NCI-H526 treated with DMSO at 0.1 percent for 48 hours (cell line): ENCODE data around the gene PEX26.
"Not testable (repeated sequence)": the region's sequence is repeated elsewhere in the genome, so short reads cannot be mapped to it uniquely, and the experiment has no call there.

Source experiments
- DNase-seq: peaks from one replicate; lab custom pipeline; 2025; lab: John Stamatoyannopoulos, UW

Gene PEX26

DNA sequence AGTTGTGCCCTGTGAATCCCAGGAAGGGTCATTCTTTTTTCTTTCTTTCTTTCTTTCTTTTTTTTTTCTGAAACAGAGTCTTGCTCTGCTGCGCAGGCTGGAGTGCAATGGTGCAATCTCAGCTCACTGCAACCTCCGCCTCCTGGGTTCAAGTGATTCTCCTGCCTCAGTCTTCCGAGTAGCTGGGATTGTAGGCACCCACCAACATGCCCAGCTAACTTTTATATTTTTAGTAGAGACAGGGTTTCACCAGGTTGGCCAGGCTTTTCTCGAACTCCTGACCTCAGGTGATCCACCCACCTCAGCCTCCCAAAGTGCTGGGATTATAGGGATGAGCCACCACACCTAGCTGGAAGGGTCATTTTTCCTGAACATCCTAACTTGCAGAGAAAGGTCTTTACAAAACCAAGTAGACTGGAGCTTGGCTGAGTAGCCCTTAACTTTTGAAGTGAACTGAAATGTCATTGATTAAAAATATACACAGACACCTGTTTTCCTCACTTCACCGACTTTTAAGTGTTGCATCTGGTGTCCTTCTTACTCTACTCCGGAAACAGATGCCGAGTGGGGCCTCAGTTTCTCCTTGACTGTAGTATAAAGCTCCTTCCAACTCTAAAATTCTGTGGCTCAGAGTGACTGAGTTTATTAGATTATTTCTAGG lies 6.4 kb upstream of the PEX26 start:
- DNase-seq = not testable (repeated sequence)

DNA sequence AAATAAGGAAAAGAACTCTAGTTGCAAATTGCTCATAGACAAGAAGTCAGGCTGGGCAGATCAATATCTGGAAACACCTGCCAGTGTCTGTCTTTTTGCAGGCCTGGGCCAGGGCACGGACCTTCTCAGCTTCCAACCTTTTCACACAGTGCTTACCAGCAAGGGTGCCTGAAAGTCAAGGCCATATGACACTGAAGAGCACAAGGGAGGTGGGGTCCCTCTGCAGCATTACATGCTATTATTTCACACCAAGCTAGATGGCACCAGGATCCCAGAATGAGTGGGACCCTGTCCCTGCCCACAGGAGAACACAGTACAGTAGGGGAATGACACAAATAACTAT lies 5.9 kb upstream of the PEX26 start:
- DNase-seq = no peak

DNA sequence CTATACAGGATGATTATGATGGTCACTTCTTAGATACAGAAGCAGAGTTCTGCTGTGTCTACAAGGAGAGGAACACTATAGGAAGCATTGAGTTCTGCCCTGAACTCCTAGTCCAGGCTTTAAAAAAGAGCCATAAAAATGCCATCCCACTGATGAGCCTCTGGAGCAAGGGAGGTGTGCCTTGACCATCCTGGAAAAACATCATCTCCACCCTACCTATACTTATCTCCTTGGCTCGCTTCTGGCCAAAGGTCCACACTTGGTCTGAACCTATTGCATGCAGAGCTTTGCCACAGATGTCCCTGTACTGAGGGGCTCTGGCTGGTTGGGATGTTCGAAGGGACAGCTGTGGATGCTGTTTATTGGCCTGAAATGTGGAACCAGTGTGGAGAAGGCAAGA lies 4.3 kb upstream of the PEX26 start:
- DNase-seq = no peak

DNA sequence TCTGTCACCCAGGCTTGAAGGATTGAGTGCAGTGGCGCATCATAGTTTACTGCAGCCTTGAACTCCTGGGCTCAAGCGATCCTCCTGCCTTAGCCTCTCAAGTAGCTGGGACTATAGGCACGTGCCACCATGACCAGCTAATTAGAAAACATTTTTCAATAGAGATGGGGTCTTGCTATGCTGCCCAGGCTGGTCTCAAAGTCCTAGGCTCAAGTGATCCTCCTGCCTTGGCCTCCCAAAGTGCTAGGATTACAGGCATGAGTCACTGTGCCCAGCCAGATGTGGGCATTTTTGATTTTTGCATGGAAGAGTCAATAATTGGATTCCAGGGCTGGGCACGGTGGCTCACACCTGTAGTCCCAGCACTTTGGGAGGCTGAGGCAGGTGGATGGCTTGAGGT lies 3.9 kb upstream of the PEX26 start:
- not testable (repeated sequence) for DNase-seq

DNA sequence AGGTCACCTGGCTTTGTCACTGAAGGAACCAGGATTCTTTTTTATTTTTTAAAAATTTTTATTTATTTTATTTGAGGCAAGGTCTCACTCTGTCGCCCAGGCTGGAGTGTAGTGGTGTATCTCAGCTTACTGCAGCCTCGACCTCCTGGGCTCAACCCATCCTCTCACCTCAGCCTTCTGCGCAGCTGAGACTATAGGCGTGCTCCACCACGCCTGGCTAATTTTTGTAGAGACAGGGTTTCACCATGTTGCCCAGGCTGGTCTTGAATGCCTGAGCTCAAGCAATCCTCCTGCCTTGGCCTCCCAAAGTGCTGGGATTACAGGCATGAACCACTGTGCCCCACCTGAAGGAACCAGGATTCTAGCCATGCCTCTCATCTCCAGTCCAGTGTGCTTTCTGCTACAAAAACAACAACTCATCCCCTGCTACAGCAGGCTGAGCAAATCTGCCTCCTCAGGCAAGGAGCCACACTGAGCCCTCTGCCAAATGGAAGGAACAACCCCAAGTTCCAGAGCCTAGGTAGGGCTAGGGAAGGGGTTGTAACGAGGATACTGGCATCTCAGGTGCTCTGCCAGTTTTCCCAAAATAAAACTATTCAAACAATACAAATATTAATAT lies 2.6 kb upstream of the PEX26 start:
- no peak for DNase-seq

DNA sequence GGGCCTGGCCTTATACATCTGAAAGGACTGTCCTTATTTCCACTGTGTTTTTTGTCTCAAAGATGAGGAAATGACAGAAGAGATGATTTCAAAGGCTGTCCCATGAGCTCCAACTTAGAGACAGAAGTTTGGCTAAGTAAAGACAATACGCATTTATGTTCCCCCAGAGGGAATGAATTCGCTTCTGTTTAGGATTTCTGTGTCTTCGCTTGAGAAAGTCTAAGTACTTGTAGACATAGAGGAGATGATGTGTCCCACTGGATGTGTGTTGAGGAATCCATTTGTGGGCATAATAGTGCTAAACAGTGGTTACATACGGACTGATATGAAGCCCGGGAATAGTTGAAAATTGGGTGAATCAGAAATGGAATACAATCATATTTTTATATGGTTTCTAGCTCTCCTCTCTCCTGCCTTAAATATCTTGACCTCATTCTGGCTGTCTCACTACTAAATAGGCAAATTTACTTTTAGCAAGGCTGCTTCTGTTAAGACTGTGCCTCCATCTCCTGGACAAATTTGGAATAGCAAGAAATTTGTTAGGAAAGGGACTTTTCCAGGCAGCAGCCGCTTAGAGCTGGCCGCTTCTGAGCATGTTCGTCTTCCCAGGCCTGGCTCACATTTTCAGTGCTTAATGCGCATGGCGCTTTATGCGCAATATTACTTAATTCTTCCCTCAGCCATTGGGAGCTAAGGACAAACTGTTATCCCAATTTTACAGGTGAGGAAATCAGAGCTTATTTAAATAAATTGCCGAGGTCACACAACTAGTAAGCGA lies 1.9 kb upstream of the PEX26 start:
- DNase-seq = peak; percentile 62

DNA sequence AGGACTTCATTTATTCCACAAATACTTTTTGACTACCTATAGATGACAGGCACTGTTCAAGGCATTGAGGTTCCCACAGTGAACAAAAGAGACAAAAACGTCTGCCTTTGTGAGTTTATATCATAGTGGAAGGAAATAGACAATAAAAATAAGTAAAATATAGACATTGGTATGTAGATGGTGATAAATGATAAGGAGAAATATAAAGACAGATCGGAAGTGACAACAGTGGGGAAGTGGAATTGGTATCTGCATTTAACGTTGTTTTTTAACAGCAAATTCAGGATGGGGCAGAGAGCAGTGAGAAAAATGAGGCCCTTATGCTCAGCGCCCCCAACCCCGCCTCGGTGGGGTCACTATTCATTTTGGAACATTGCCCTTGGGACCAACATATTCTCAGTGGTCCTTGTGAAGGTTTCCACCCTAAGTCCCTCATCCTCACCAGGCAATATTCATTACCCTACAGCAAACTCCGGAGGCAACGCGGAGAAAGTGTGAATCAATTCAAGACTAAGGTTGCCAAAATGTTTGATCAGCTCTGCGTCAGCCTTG lies 627 bp upstream of the PEX26 start:
- no peak for DNase-seq

DNA sequence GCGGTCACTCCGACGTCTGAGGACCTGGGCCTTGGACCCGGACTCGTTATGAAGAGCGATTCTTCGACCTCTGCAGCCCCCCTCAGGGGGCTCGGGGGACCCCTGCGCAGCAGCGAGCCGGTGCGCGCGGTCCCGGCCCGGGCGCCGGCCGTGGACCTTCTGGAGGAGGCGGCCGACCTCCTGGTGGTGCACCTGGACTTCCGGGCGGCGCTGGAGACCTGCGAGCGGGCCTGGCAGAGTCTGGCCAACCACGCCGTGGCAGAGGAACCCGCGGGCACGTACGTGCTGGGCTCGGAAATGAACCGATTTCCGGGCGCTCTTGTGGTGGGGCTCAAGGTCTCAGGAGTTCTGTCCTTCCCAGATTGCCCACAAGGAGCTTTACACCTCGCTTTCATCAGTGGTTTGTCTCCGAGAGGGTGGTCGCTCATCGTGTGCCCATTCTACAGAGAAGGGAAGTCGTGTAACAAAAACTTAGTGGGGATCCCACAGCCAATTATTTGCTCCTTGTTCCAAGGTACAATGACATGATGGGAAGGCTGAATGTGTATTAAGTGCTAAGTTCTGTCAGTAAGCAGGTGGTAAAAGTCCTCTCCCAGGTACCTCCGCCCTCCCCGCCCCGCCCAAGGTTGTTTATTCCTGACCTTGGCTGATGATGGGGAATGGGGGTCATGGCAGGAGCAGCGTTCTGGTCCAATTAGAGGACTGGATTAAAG lies 695 bp downstream of the PEX26 start:
- DNase-seq = no peak

DNA sequence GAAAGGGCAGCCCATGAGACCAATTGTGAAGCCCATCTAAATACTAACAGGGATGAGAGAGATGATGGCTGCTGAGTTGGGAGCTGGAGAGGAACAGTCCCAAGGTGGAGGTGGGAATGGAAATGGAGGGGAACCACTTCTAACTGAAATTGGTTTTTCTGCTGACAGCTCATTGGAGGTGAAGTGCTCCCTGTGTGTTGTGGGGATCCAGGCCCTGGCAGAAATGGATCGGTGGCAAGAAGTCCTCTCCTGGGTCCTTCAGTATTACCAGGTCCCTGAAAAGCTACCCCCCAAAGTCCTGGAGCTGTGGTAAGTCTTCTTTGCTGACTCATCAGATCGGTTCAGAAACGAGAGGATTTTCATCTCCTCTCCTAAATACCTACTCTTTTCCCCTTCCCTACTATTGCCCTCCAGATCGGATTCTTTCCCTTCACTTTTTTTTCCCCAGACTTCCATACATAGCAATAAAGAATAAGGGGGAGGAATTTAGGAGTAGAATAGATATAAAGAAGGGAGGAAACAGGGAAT lies 2.0 kb downstream of the PEX26 start:
- no peak for DNase-seq

DNA sequence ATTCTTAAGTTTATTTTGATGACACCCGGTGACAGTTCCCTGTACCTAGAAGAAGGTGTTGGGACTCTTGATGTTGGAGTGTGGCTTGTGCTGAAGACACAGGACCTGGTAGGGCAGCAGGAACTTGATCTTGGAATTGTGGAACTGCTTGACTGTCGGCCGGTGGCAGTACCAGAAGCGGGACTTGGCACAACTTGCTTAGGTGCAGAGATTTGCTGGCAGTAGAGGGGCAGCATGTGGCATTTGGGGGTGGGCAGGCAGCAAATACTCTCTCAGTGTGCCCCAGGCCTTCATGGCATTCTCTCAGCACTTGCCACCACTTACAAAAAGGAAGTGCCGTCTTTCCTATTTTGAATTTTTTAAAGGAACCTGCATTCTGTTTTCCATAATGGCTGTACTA lies 3.6 kb downstream of the PEX26 start:
- no peak for DNase-seq

DNA sequence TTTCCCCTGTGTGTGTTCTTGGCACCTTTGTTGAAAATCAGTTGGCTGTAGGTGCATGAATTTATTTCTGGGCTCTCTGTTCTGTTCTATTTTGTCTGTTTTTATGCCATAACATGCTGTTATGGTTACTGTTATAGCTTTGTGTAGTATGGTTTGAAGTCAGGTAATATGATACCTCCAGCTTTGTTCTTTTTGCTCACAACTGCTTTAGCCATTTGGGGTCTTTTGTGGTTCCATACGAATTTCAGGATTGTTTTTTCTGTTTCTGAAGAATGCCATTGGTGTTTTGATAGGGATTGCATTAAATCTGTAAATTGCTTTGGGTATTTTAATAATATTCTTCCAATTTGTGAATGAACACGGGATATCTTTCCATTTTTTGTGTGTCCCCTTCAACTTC lies 4.7 kb downstream of the PEX26 start:
- DNase-seq = no peak

DNA sequence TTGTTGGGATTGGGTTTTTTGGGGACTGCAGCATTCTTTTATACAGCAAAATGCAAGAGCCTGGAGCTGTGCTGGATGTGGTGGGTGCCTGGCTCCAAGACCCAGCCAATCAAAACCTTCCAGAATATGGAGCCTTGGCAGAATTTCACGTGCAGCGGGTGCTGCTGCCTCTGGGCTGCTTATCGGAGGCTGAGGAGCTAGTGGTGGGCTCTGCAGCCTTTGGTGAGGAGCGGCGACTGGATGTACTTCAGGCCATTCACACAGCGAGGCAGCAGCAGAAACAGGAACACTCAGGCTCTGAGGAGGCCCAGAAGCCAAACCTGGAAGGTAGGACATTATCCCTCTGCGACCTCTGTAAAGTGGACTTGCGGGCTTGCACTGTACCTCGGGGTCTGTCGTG lies 5.6 kb downstream of the PEX26 start:
- DNase-seq = no peak

DNA sequence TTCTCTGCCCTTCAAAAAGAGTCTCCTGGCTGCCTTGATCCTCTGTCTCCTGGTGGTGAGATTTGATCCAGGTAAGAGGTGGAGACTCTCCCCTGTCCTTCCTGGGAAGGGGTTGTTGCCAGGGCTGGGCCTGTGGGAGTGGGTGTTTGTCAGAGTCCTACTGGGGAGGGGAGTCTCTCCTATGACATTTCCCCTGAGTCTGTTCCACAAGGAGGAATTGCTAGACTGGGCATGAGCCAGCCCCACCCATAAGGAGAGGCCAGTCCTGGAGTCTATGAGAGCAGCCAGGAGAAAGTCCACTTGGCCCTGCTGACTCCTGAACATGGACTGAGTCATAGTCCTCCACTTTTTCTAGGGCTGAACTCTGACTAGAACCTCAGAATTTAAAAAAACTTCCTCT lies 7.4 kb downstream of the PEX26 start:
- DNase-seq = no peak

DNA sequence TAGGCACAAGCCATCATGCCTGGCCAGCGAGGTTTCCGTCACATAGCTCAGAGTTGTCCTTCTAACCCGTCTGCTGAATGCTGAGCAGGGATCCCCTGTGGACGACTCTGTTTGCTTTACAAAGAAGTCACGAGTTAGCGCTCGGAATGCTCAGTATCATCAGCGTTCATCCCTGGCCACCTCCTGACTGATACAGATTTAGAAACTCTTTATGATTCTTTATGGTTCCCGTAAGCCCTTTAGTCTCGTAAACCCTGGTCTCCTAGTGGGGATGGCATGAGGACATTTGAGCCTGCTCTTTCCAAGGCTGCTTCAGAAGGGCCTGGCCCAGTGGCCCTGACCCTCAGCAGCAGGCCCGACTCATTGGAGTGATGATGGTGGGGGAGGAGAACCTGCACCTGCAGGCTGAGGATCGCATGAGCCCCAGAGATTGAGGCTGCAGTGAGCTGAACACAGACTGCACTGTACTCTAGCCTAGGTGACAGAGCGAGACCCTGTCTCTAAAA lies 9.6 kb downstream of the PEX26 start:
- DNase-seq = no peak

DNA sequence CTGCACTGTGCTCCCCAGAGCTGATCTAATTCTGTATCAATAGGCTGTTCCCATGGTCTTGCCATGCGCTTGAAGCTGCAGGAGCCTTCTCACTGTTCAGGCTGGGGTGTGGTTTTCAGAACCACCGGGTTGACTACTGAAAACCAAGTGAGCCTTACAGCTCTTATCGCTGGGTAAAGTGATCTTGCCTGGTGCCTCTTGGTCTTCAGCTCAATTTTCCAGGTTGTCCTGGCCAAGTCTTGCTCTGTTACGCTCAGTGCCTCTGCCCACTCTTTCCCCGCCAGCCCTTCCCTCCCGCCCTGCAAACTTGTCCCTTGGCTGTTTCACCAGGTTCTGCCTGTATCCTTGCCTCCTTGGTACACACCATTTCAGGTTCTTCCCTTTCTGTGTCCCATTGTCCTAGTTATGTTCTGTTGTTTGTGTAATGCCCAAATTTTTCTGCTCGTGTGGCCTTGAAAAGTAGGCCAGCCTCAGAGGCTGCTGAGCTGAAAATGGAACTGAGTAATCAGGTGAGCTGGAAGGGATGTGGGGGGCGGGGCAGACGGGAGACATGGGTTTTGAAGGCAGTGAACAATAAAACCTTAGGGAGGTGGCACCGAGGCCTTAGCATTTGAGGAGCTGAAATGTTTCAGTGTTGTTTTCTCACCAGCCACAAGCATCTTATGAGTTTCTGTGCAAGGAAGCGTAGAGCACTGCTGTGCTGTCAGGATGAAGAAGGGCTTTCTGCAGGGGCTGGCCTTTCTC lies 11.2 kb downstream of the PEX26 start:
- DNase-seq = no peak

DNA sequence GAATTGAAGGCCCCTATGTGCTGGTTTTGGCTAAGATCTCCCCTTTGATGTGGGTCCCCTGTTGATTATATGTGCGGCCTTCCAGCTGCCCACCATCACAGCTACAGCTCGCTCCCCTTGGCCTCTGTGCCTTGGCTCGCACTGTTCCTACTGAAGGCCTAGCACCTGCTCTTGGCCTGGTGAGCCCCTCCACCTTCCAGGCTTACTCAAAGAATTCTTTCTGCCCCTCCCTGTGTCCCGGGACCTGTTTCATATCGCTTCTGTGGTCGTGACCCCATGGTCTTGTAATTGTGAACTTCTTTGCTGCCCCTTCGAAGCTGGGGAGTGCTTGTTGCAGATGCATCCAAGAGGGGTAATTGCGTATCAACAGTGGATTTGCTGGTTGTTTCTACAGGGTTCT lies 12.5 kb downstream of the PEX26 start:
- no peak for DNase-seq

DNA sequence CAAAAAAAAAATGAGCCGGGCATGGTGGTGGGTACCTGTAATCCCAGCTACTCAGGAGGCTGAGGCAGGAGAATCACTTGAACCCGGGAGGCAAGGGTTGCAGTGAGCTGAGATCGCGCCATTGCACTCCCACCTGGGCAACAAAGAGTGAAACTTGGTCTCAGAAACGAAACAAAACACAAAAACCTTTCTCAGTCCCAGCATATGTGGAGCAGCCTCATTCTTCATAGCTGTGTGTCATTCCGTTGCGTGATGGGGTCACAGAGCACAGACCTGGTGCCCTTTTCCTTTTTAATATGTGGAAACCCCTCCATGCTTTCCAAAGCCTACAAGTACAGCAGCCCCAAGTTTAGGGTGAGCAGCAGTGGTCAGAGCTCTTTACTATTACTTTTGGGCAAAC lies 13.7 kb downstream of the PEX26 start:
- no peak for DNase-seq

DNA sequence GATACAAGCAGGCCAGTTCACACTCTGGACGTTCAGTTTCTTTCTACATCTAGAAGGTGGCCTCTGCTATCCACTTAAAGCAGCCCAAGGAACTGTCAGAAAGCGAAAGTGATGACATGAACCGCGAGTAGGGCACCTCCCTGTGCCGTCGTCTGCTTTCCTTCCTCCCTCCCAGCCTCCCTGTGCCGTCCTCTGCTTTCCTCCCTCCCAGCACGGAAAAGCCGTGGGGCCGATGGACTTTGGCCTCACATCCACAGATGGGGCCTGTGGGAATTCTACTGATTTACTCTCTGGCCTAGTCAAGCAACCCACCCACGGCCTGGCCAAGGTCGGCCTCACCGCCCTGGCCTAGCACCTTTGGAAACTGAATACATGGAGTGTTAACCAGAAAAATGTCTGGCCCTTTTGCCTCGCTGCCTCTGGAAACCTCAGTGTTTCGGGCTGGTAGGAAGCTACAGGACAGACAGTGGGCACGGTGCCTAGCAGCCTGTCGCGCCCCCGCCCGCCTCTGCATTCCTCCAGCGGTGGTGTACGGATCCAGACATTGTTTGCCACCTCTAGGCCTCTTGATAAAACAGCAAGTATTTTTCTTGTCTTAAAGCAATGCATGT lies 14.2 kb downstream of the PEX26 start:
- peak; percentile 30 for DNase-seq

DNA sequence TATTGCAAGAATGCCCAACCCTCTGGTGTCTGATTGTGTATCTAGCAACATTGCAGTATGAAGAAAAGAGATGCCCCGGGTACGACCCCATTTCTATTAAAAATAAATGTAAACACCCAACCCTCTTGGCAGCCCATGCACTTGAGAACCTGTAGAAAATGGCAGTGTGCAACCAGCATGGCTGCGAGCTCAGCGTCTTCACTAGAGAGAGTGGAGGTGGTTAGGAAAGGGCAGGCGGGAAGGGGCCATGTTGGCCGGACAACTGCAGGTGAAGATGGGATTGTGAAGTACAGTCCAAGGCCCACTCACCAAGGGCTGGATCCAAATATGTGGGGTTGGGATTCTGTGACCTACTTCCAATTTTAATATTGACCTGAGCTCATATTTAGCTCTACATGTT lies 15.9 kb downstream of the PEX26 start:
- DNase-seq = no peak

DNA sequence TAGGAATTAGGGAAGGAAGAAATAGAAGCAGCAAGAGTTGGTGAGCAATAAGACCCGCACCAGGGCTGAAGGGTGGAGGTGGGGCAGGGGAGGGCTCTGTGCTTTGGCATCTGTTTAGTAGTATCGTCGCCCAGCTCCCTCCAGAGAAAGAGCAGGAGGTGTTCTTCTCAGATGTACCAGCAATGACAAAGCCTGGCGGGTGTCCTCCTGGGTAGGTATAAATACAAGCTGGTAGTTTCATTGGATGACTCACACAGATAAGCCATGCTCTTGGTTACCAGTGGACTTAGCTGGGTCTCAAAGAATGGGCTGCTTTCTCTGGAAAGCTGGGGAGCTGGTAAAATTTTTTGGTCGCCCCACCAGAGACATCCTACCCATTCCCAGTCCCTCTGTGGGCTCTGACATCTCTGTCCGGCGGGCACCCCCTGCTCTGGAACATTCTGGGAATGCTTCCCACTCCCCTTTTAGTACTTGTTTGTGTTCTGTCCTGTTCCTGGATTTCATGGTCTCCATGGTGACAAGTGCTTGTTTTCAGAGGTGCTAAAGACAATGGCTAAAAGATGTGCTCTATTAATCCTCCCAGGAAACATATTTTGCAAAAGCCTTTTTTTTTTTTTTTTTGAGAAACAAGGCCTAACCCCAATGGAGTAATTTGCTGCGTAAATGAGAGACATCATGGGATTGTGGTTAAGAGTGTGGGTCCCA lies 17.5 kb downstream of the PEX26 start:
- no peak for DNase-seq
